GM23248 (cell line): ENCODE measurements around the gene IL19. TPM values are rescaled to one million over a fixed set of nuclear protein-coding genes. Genes with fewer than 3 reads are reported as not detected.
"Not testable (repeated sequence)": the region's sequence is repeated elsewhere in the genome, so short reads cannot be mapped to it uniquely, and the experiment has no call there.

Experiments used
- DNase-seq: peaks from one replicate; pipeline ENCODE4 v3.0.0-alpha.2; 2015
- H2AFZ ChIP-seq: fragments of 200-600 bp; sonication (generic); 2 replicates; pipeline ENCODE4 v1.6.1; 2016; ENCODE audit warnings: antibody characterized with exemption
- H3F3A ChIP-seq: fragments of 200-600 bp; sonication (generic); 2 replicates; pipeline ENCODE4 v1.6.1; 2016; ENCODE audit warnings: mild to moderate bottlenecking, antibody characterized with exemption, mixed run types; ENCODE audit not compliant: insufficient read depth
- H3K27ac ChIP-seq: fragments of 200-600 bp; sonication (generic); 2 replicates; pipeline ENCODE4 v1.5.1; 2016; ENCODE audit warnings: mild to moderate bottlenecking
- H3K27me3 ChIP-seq: fragments of 200-600 bp; sonication (generic); replicated peaks from 2 replicates; pipeline ENCODE4 v1.6.1; 2016; ENCODE audit warnings: mild to moderate bottlenecking; ENCODE audit not compliant: insufficient read depth
- H3K36me3 ChIP-seq: fragments of 200-600 bp; sonication (generic); 2 replicates; pipeline ENCODE4 v1.6.1; 2016; ENCODE audit warnings: low read depth, mild to moderate bottlenecking
- H3K4me1 ChIP-seq: fragments of 200-600 bp; sonication (generic); 2 replicates; pipeline ENCODE4 v1.6.1; 2016; ENCODE audit warnings: mild to moderate bottlenecking; ENCODE audit not compliant: insufficient read depth
- H3K4me2 ChIP-seq: fragments of 200-600 bp; sonication (generic); one replicate; pipeline ENCODE4 v1.6.1; 2016; ENCODE audit warnings: mild to moderate bottlenecking; ENCODE audit not compliant: unreplicated experiment
- H3K4me3 ChIP-seq: fragments of 200-600 bp; sonication (generic); 2 replicates; pipeline ENCODE4 v1.5.1; 2016; ENCODE audit warnings: mild to moderate bottlenecking
- H3K79me2 ChIP-seq: fragments of 200-600 bp; sonication (generic); 2 replicates; pipeline ENCODE4 v1.6.1; 2016; ENCODE audit warnings: mild to moderate bottlenecking; ENCODE audit not compliant: insufficient read depth
- H3K9ac ChIP-seq: fragments of 200-600 bp; sonication (generic); 2 replicates; pipeline ENCODE4 v1.6.1; 2016; ENCODE audit warnings: mild to moderate bottlenecking
- H3K9me2 ChIP-seq: fragments of 200-600 bp; sonication (generic); 2 replicates; pipeline ENCODE4 v1.6.1; 2016; ENCODE audit warnings: mixed run types, mild to moderate bottlenecking, moderate library complexity; ENCODE audit not compliant: insufficient read depth
- H3K9me3 ChIP-seq: fragments of 200-600 bp; sonication (generic); one replicate; pipeline ENCODE4 v1.6.1; 2017; ENCODE audit warnings: low read depth
- H4K20me1 ChIP-seq: fragments of 200-600 bp; sonication (generic); 2 replicates; pipeline ENCODE4 v1.6.0; 2016; ENCODE audit not compliant: insufficient read depth
- EZH2 ChIP-seq: fragments of 200-600 bp; sonication (generic); IDR thresholded peaks from 2 replicates; pipeline ENCODE4 v1.6.1; 2018; ENCODE audit warnings: antibody characterized with exemption, mild to moderate bottlenecking; ENCODE audit not compliant: insufficient read depth, poor library complexity, severe bottlenecking
- EZH2phosphoT487 ChIP-seq: fragments of 200-600 bp; sonication (generic); IDR thresholded peaks from 2 replicates; pipeline ENCODE4 v1.6.1; 2018; ENCODE audit warnings: antibody characterized with exemption, moderate library complexity, mild to moderate bottlenecking, low read depth; ENCODE audit not compliant: insufficient read depth
- WGBS, 2 experiments: methylation state at CpG; one replicate each; pipeline ENCODE4 v1.1.6; 2015 to 2017; ENCODE audit warnings: low lambda C conversion rate in 2 of 2, low coverage in 1 of 2; ENCODE audit errors: missing lambda C conversion rate in 2 of 2; 5-methylcytosine and 5-hydroxymethylcytosine counted together
- in situ Hi-C: fragments of 300-500 bp; cut with MboI; formaldehyde crosslinking; loops from 2 replicates; pipeline ENCODE4 v1.15.0; 2020
- polyA plus RNA-seq: library from polyadenylated mRNA; unstranded; fragments of >200 nt; fragmentation: Nextera tagmentation; extraction: Ambion mirVana; gene quantifications from 2 replicates; pipeline ENCODE4 v1.2.1, GENCODE V29; 2016
- total RNA-seq: library from RNA; depleted of rRNA; stranded (reverse); fragments of >200 nt; shearing (Covaris generic); gene quantifications from 2 replicates; pipeline ENCODE4 v1.2.3, GENCODE V29; 2014

The IL19 gene
- total and polyA plus RNA-seq, 2 experiments from 2014 or later: not detected

GRCh38 chr1:206761159-206761768 lies 9.3 kb upstream of the IL19 start:
- H3K4me1 ChIP-seq: 0 out of 2 replicates have a peak, but pooled peaks cover 3% of the 10 kb centered on the region
- H3K79me2 ChIP-seq: no peaks in the 10 kb centered on the region
- no peak overlapping the region for H3K4me3 ChIP-seq
- H3K27me3 ChIP-seq: no peaks in the 10 kb centered on the region
- in situ Hi-C loops: no loop called here
- no peaks in the 10 kb centered on the region for H3F3A ChIP-seq
- H3K27ac ChIP-seq: no peak overlapping the region
- WGBS, 2 experiments: 75 to 83% methylated on average over 6 of the region's 6 CpGs
- H3K4me2 ChIP-seq: no peak overlapping the region
- H2AFZ ChIP-seq: no peak overlapping the region
- peak; percentile 21 for DNase-seq
- H4K20me1 ChIP-seq: no peaks in the 10 kb centered on the region
- no peaks in the 10 kb centered on the region for H3K9me3 ChIP-seq
- no peaks in the 10 kb centered on the region for H3K9me2 ChIP-seq
- no peaks in the 10 kb centered on the region for H3K36me3 ChIP-seq
- H3K9ac ChIP-seq: no peak overlapping the region
- TF ChIP-seq EZH2phosphoT487 (no peak), EZH2 (no peak)

- H3K9ac ChIP-seq, H3K27me3 ChIP-seq: not testable (repeated sequence)
- 57 to 60% methylated on average over 12 of the region's 12 CpGs for WGBS, 2 experiments
These were observed 7.7 kb upstream of the IL19 start for GRCh38 chr1:206762741-206763364.

GRCh38 chr1:206765771-206766170 lies 4.8 kb upstream of the IL19 start:
- H3K9me3 ChIP-seq, H3K4me2 ChIP-seq, H3K79me2 ChIP-seq, H3K27me3 ChIP-seq, H4K20me1 ChIP-seq, H3K27ac ChIP-seq, H3K9ac ChIP-seq, in situ Hi-C loops, H3K4me3 ChIP-seq, H2AFZ ChIP-seq, H3K36me3 ChIP-seq, DNase-seq, H3K9me2 ChIP-seq, H3F3A ChIP-seq: not testable (repeated sequence)
- 0 out of 2 replicates have a peak, but pooled peaks cover 13% of the 10 kb centered on the region for H3K4me1 ChIP-seq
- WGBS, 2 experiments: 71 to 82% methylated on average over 1 of the region's 1 CpG

More at GRCh38 chr1:206762741-206763364, 7.7 kb upstream of the IL19 start:
- H3K9me2 ChIP-seq, H4K20me1 ChIP-seq, H3K27ac ChIP-seq, H3K79me2 ChIP-seq, in situ Hi-C loops, H3F3A ChIP-seq, H3K4me1 ChIP-seq, H3K36me3 ChIP-seq, DNase-seq, H2AFZ ChIP-seq, H3K9me3 ChIP-seq, H3K4me2 ChIP-seq, H3K4me3 ChIP-seq: not testable (repeated sequence)

GRCh38 chr1:206766251-206766856 lies 4.2 kb upstream of the IL19 start:
- no peak overlapping the region for H3K4me2 ChIP-seq
- no peaks in the 10 kb centered on the region for H3K36me3 ChIP-seq
- no peaks in the 10 kb centered on the region for H4K20me1 ChIP-seq
- no peaks in the 10 kb centered on the region for H3K27me3 ChIP-seq
- H3K9me3 ChIP-seq: no peaks in the 10 kb centered on the region
- no peak overlapping the region for H3K9ac ChIP-seq
- no peak for TF ChIP-seq EZH2
- TF ChIP-seq EZH2phosphoT487: no peak
- H3K27ac ChIP-seq: no peak overlapping the region
- no peaks in the 10 kb centered on the region for H3K9me2 ChIP-seq
- H3F3A ChIP-seq: no peaks in the 10 kb centered on the region
- H3K79me2 ChIP-seq: no peaks in the 10 kb centered on the region
- no peak overlapping the region for H2AFZ ChIP-seq
- no peak overlapping the region for H3K4me3 ChIP-seq
- DNase-seq: peak; percentile 72
- in situ Hi-C loops: no loop called here
- 58 to 65% methylated on average over 8 of the region's 8 CpGs for WGBS, 2 experiments
- H3K4me1 ChIP-seq: 0 out of 2 replicates have a peak, but pooled peaks cover 16% of the 10 kb centered on the region
